Thoracic aorta (tissue), 2 donors: Measurements from ENCODE around the gene KLK2. TPM values are rescaled to one million over a fixed set of nuclear protein-coding genes. Genes with fewer than 3 reads are reported as not detected.
A peak's percentile ranks its signal among the peaks of the same experiment; 100 is the strongest.

Source experiments
- ATAC-seq: fragments of 150-250 bp; one replicate; pipeline ENCODE4 v1.8.0; 2017; ENCODE audit warnings: low read depth; ENCODE audit not compliant: insufficient number of reproducible peaks, low FRiP score
- DNase-seq: peaks from one replicate; pipeline ENCODE4 v3.0.0-alpha.2; 2020; ENCODE audit warnings: low spot score
- H3K27ac ChIP-seq, 2 donors: fragments of 200-600 bp; sonication (generic); 1 replicate in 1 of 2; 2 replicates in 1 of 2; pipeline ENCODE4 v1.5.1; 2016; ENCODE audit warnings: mild to moderate bottlenecking in 2 of 2, moderate library complexity in 2 of 2
- H3K27me3 ChIP-seq: fragments of 200-600 bp; sonication (generic); replicated peaks from 2 replicates; pipeline ENCODE4 v1.6.0; 2016; ENCODE audit warnings: mild to moderate bottlenecking; ENCODE audit not compliant: insufficient read depth
- H3K36me3 ChIP-seq: fragments of 200-600 bp; sonication (generic); one replicate; pipeline ENCODE4 v1.5.1; 2016
- H3K4me1 ChIP-seq, 2 donors: fragments of 200-600 bp; sonication (generic); 1 replicate in 1 of 2; 2 replicates in 1 of 2; pipeline versions ENCODE4 v1.5.1 to v1.6.0; 2016; ENCODE audit warnings: low read depth in 2 of 2, mild to moderate bottlenecking in 1 of 2; ENCODE audit not compliant: control insufficient read depth in 1 of 2
- H3K4me3 ChIP-seq: fragments of 200-600 bp; sonication (generic); 2 replicates; pipeline ENCODE4 v1.5.1; 2016; ENCODE audit warnings: mild to moderate bottlenecking
- H3K9me3 ChIP-seq: fragments of 200-600 bp; sonication (generic); 2 replicates; pipeline ENCODE4 v1.5.1; 2016
- total RNA-seq, 2 donors: library from RNA; depleted of rRNA; stranded (reverse); fragments of >200 nt; gene quantifications; one replicate each; pipeline versions ENCODE4 v1.1.0 to v1.2.3, GENCODE V29; 2016
- TF ChIP-seq, protein P1 (sequence below): fragments of 200-600 bp; sonication (generic); IDR thresholded peaks from one replicate; pipeline ENCODE4 v1.5.1; 2019; ENCODE audit warnings: antibody characterized with exemption

KLK2 gene
- total RNA-seq, 2 donors from 2014 or later = not detected

DNA sequence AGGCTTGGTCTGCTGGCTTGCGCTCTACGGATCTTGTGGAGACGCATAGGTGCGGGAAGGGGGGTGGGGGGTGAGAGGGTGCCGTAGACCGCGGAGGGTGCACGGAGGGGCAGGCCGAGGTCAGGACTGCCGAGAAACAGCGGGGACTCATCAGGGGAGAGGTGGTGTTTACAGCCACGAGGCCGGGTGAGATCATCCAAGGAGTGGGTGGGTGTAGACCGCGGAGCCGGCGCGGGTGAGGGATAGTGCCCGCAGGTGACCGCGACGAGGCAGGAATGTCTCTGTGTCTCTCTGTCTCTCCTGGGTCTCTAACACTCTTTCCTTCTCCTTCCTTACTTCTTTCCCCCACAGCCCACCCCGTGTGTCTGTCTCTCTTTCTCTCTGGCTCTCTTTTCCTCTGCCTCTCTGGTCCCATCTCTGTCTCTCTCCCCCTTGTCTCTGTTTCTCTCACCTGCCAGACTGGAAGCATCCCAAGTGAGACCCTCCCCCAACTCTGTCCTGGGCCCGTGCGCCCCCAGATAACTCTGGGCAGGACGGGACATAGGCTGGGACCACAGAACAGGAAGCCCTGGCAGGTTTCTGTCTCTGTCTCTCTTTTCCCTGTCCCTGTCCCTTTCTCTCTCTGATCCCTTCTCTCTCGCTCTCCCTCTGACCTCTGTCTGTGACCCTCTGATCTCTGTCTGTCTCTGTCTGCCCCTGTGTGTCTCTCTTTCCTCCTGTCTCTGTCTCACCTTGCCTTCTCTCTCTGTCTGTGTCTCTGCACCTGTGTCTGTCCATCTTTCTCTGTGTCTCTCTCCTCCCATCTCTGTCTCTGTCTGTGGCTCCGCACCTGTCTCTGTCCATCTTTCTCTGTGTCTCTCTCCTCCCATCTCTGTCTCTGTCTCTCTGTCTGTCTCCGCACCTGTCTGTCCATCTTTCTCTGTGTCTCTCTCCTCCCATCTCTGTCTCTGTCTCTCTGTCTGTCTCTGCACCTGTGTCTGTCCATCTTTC, 39.8 kb downstream of the KLK2 start:
- no peak overlapping the region for H3K4me3 ChIP-seq
- DNase-seq (no peak), ATAC-seq (no peak)
- TF ChIP-seq, protein P1, sequence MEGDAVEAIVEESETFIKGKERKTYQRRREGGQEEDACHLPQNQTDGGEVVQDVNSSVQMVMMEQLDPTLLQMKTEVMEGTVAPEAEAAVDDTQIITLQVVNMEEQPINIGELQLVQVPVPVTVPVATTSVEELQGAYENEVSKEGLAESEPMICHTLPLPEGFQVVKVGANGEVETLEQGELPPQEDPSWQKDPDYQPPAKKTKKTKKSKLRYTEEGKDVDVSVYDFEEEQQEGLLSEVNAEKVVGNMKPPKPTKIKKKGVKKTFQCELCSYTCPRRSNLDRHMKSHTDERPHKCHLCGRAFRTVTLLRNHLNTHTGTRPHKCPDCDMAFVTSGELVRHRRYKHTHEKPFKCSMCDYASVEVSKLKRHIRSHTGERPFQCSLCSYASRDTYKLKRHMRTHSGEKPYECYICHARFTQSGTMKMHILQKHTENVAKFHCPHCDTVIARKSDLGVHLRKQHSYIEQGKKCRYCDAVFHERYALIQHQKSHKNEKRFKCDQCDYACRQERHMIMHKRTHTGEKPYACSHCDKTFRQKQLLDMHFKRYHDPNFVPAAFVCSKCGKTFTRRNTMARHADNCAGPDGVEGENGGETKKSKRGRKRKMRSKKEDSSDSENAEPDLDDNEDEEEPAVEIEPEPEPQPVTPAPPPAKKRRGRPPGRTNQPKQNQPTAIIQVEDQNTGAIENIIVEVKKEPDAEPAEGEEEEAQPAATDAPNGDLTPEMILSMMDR = no peak
- no peaks in the 10 kb centered on the region for H3K27me3 ChIP-seq
- no peaks in the 10 kb centered on the region for H3K36me3 ChIP-seq
- no peaks in the 10 kb centered on the region for H3K9me3 ChIP-seq
- H3K4me1 ChIP-seq = no peaks in the 10 kb centered on the region
- no peak overlapping the region for H3K27ac ChIP-seq

DNA sequence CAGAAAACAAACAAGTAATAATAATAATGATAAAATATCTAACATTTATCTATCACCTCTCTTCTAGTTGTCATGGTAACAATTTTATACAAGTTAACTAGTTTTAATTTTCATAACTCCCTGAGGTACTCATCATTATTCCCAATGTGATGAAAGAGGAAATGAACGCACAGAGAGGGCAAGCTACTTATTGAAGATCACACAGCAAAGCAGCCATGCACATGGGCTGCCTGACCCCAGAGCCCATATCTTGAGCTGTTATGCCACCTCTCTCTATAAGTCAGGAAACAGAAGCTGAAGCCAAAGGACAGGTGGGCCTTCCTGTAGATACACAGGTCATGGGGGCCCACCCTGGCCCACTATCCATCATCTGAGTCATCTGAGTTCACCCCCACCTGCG, 42.8 kb downstream of the KLK2 start:
- TF ChIP-seq, protein P1 = no peak
- no peak for ATAC-seq
- no peaks in the 10 kb centered on the region for H3K27me3 ChIP-seq

DNA sequence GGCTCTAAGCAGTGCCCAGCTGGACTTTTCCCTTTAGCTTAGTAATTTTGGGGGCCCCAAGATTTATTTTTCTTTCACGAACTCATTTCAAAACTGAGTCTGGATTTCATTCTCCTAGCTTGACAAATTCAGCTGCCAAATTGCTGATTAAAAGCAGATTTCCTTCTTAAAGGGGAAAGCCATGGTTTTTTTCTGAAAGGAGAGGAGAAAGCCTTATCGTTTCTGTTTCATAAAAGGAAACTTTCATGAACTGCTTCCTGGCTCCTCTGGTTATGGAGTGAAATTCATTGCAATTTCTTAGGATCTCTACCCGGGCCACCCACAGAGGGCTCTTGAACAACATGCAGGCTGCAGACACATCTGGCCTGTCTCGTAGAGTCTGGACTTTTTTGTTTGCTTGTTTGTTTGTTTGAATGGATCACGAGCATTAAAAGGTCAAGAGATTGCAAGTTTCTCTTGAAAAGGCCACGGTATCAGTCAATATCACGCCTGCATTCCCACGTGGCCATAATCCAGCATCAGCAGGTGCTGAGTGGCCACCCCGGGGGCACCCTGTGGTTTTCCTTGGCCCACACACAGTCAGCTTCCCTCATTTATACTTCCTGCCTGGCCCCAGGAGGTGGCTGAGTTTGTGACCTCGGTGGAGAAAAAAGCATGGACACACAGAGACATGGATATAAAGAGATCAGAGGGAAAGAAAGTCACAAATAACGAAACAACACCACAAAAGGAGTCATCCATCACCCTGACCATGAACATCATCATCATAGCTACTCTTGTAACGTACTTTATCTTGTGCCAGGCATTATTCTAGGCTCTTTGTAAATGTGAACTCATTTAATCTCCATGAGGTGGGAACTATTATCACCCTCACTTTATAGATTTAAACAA, 48.4 kb downstream of the KLK2 start:
- no peak for DNase-seq
- Histone ChIP-seq H3K4me3 (no peak overlapping the region), H3K4me1 (no peaks in the 10 kb centered on the region), H3K27me3 (no peaks in the 10 kb centered on the region), H3K9me3 (no peaks in the 10 kb centered on the region), H3K36me3 (no peaks in the 10 kb centered on the region), H3K27ac (no peak overlapping the region)
- ATAC-seq = no peak
- TF ChIP-seq, protein P1 = no peak

More for the DNA sequence above, 42.8 kb downstream of the KLK2 start:
- no peaks in the 10 kb centered on the region for H3K4me1 ChIP-seq
- no peak overlapping the region for H3K27ac ChIP-seq
- H3K36me3 ChIP-seq = no peaks in the 10 kb centered on the region
- DNase-seq = no peak
- H3K4me3 ChIP-seq = no peak overlapping the region
- no peaks in the 10 kb centered on the region for H3K9me3 ChIP-seq

DNA sequence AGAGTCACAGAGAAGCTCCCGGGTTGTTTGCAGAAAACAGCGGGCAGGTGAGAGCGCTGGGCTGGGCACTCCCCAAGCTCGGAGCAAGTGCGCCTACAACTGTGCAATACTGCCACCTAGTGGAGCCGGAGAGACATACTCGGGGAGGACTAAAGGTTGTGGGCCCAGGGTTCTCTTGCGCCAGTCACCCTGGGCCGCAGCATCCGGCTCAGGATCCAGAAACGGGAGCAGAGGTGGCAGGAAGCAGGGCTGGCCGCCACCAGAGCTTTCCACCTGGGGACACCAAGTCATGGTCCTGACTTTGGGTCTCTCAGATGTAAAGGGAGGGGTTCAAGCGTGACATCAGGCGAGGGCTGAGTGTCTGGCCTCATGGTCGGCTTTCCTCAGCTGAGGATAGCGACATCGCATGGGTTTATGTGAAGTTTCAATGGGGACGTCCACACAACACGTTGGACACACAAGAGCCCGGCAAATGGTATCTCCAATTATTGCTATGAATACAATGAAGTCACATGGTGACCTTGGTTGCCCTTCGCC, 49.1 kb downstream of the KLK2 start:
- TF ChIP-seq, protein P1 = peak; percentile 49
- Histone ChIP-seq H3K36me3 (no peaks in the 10 kb centered on the region), H3K4me3 (no peak overlapping the region), H3K27ac (no peak overlapping the region), H3K9me3 (no peaks in the 10 kb centered on the region), H3K4me1 (no peaks in the 10 kb centered on the region), H3K27me3 (no peaks in the 10 kb centered on the region)
- no peak for ATAC-seq
- no peak for DNase-seq
